ENCODE results near the gene OR1J4. TPM values are rescaled to one million over a fixed set of nuclear protein-coding genes. Genes with fewer than 3 reads are reported as not detected.

OR1J4 gene
- total RNA-seq, 1 donor from 2014 or later, result not detected

GRCh38 chr9:122562134-122562760 lies 43.3 kb downstream of the OR1J4 start:
- DNase-seq (ENCODE audit: extremely low spot score, unreplicated experiment), result no peak
- Mint-ChIP-seq H3K9me3 (ENCODE audit: unreplicated experiment) (peaks cover 14% of the 10 kb centered on the region), H3K27ac (ENCODE audit: unreplicated experiment) (no peak overlapping the region), H3K27me3 (ENCODE audit: unreplicated experiment) (peaks cover 9% of the 10 kb centered on the region), H3K4me3 (ENCODE audit: unreplicated experiment) (no peak overlapping the region), H3K4me1 (ENCODE audit: unreplicated experiment) (no peaks in the 10 kb centered on the region), H3K36me3 (ENCODE audit: unreplicated experiment) (no peaks in the 10 kb centered on the region)
- TF ChIP-seq CTCF (IDR thresholded peaks at IDR 0.05), result no peak

GRCh38 chr9:122567901-122568300 lies 49.0 kb downstream of the OR1J4 start:
- Mint-ChIP-seq H3K4me3 (ENCODE audit: unreplicated experiment) (no peak overlapping the region), H3K9me3 (ENCODE audit: unreplicated experiment) (peaks cover 10% of the 10 kb centered on the region), H3K4me1 (ENCODE audit: unreplicated experiment) (no peaks in the 10 kb centered on the region), H3K27me3 (ENCODE audit: unreplicated experiment) (no peaks in the 10 kb centered on the region), H3K36me3 (ENCODE audit: unreplicated experiment) (no peaks in the 10 kb centered on the region), H3K27ac (ENCODE audit: unreplicated experiment) (no peak overlapping the region)
- no peak for DNase-seq (ENCODE audit: extremely low spot score, unreplicated experiment)
- TF ChIP-seq CTCF (IDR thresholded peaks at IDR 0.05), result no peak

Other genes starting within 250 kb of the OR1J4 start
- 2.5 and 3.1 TPM in 2 replicates for gene PTGS1, start 148.1 kb upstream of the OR1J4 start, total RNA-seq
- not detected in 2 replicates for gene OR1J1, start 41.2 kb upstream of the OR1J4 start, total RNA-seq
- gene OR1J2, start 8.3 kb upstream of the OR1J4 start, total RNA-seq, result not detected in 2 replicates
- not detected in 2 replicates for gene OR1N1, start 8.2 kb downstream of the OR1J4 start, total RNA-seq
- gene OR1N2, start 34.0 kb downstream of the OR1J4 start, total RNA-seq, result not detected in 2 replicates
- gene OR1L8, start 64.2 kb downstream of the OR1J4 start, total RNA-seq, result not detected in 2 replicates
- not detected in 2 replicates for gene OR1Q1, start 95.6 kb downstream of the OR1J4 start, total RNA-seq
- not detected in 2 replicates for gene OR1B1, start 138.5 kb downstream of the OR1J4 start, total RNA-seq
- not detected in 2 replicates for gene OR1L1, start 142.6 kb downstream of the OR1J4 start, total RNA-seq
- gene OR1L3, start 156.0 kb downstream of the OR1J4 start, total RNA-seq, result not detected in 2 replicates
- not detected in 2 replicates for gene OR1L4, start 204.8 kb downstream of the OR1J4 start, total RNA-seq
- gene OR1L6, start 223.2 kb downstream of the OR1J4 start, total RNA-seq, result not detected in 2 replicates

All from osteocyte (in vitro differentiated cells).